Inflammatory macrophage treated with lipopolysaccharide for 1 hour (primary cell): ENCODE data around the gene MFAP5.

ENCODE experiments used
- DNase-seq, 2 donors: peaks; one replicate each; pipeline ENCODE4 v3.0.0-alpha.2; 2020 to 2022

The MFAP5 gene, protein sequence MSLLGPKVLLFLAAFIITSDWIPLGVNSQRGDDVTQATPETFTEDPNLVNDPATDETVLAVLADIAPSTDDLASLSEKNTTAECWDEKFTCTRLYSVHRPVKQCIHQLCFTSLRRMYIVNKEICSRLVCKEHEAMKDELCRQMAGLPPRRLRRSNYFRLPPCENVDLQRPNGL

DNA sequence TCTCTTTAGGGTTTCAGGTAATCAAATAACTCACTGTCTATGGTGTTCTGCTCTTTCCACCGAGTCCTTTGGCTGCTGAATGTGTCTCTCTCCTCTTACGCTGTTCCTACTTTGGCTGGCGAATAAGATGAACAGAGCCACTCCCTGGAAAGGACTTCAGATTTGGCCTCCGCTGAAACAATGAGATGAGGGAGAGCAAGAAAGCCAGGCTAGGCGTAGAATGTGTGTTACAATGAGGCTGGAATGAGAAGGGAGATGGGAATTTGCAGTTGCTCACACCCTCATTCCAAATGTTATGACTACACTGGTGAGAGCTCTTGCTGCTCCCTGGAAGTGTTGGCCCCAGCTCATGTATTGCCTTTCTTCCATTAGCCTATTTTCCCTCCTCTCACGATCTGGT, at the start of gene MFAP5:
MFAP5 (minus strand) TSS at position 234 of the 400 bp plus-strand sequence. CDS start 722 bp downstream, outside the sequence.
- DNase-seq = no peak

DNA sequence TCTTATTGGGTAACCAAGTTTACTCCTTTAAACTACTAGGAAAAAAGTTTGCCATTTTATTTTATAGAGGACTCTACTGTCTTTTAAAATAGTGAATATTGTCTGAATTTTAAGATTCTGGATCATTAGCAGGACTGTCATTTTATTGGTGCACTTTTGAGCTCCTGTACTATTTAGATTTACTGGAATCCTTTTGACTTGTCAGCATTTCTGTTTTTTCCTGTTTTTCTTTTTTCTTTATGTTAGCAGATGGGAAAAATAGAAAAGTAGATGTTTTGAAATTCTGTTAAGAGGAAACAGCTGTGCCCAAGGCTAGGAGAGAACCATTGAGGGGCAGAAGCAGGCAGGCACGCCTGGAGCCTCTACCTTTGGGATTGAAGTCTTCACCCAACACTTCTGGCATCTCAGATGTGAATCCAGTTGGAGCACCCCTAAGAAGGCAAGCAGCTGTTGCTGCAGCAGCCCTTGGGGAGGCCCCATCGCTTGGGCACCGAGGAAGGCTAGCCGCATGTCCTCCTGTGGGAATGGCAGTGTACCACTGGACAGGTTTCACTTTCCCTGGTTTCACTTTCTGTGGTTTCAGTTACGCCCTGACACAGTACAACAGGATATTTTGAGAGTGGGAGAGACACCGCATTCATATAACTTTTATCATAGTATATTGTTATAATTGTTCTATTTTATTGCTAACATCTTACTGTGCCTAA, 46.7 kb upstream of the MFAP5 start:
- peak; percentile 50 to 55 for DNase-seq

DNA sequence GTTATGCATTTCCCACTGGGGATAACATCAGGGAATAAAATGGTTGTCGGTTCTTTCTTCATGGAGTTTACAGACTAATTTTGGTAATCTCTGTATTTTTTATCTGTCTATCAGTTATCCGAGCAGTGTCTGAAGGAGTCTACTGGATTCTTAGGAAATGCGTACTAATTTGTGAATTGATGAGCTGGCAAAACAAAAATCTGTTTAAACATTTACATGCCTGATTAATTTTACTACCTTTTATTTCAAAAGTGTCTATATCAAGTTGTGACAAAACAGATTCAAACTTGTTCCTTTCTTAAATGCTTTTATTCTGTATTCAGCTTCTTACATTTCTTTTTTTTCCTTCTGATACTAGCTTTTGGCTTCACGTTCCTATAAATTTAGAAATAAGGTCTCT, 39.5 kb upstream of the MFAP5 start:
- no peak for DNase-seq

DNA sequence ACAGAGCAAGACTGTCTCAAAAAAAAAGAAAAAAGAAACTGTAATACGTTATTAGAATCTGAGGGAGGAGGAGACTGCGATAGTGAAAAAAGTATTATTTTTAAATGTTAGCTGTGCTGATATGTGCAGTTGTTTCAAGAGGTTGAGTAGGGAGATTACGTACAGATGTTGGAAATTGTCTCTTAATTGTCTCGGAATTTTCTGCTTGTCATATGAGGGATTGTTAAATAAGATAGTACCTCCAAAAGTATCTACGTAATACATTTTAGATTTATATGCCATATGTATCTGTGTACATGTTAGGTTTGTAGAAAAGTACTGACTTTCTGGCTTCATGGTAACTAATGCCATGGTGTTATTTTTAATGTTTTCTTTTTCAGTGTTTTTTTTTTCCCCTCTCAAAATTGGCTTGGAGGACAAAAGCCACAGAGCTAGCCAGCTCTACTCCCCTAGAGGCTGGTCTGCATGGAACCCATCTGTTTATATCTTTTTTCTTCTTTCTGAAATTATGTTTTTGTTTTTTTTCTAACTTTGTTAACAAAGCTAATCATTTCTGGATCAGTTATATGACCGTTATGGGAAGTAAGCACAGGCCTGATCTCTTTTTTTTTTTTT, 38.5 kb upstream of the MFAP5 start:
- DNase-seq = no peak

DNA sequence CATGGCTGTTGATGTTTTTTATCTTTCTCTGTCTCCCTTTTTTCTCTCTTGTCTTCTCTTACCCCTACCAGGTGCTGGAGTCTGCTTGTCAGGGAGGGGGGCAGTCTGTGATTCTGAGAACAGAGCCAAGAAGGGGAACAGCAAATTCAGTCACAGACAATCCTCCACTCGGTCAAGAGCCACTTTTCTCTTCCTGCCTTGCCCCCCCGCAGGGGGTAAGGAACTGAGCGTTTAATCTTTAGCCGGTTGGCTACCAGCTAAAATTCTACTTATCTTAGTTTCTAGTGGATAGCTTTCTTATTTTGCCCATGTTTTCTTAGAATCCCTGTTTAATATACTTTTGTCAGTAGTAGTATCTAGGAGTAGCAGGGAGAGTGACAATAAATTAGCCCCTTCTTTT, 37.1 kb upstream of the MFAP5 start:
- no peak for DNase-seq

DNA sequence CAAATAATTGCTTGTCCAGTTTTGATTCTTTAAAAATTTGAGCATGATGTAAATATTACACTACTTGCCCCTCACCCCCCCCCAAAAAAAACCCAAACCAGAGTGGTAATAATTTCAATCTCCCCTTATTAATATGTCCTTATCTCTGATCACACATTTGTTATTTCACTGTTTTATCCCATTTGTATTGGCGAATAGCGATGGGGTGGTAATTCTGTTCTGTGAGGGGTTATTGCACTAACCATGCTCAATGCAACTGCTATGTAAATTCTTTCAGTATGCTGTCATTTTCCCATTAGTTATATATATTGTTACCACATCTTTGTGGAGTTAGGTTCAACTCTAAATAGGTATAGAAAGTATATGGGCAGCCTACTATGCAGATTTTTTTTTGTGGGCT, 36.3 kb upstream of the MFAP5 start:
- no peak for DNase-seq

DNA sequence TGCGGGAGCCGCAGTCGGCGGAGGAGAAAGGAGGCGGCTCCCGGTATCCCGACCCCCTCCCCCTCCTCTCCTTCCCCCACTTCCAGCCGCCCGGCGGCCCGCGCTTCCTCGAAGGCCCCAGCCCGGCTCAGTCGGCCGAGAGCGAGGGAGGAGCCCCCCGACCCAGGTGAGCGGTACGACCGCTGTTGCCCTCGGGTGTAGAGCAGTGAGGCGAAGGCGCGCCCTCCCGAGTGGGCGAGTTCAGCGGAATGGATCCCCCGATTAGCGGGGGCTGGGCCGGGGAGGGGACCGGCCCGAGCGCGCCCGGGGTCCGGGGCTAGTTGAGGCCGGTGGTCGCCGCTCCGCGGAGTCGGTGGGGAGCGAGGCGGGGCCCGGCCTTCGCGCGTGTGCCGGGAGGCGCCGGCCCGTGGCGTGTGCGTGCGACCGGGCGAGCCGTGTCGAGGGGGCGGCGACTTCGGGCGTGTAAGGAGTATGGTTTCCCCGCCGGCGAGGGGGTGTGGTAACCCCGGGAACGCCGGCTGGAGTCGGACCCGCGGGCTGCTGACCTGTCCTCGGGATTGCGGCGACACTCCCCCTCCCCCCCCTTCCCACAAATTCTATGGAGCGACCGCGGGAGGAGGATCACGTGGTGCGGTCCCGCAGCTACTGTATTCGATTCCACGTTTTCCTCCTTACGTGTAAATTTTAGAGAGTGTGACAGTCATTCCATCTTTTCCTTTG, 35.7 kb upstream of the MFAP5 start:
- DNase-seq = peak in 1 of 2 donors; percentile 31

DNA sequence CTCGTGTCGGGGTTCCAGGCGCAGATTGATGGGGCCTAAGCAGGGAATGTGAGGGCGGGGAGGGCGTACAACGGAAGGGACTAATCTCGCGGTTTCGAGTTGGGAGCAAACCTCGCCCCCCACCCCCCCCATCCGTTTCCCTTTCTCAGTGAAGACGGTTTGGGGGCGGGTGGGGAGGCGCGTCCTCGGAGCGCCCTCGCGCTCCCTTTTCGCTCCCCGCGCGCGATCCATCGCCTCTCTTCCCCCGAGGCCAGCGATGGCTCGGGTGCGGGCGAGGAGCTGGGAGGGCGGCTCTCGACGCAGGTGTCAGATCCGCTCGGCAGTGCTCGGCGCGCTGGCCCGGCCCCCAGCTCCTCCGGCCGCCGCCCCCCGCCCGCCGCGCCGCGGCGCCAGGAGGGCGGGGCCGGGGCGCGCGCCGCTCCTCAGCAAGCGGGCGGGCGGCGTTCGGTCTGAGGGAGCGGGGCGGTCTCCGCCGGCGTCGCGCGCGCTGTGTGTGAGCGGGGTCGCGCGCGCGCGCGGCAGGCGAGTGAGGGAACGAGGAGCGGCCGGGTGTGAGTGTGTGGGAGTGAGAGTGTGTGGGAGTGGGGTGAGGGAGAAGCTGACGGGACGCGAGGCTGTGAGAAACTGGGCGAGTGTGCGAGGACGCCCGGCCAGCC, 35.0 kb upstream of the MFAP5 start, which contains the start of gene RIMKLB:
RIMKLB (plus strand) TSS at position 516 of the 656 bp plus-strand sequence. CDS start 15,876 bp downstream, outside the sequence.
- peak; percentile 80 to 82 for DNase-seq

DNA sequence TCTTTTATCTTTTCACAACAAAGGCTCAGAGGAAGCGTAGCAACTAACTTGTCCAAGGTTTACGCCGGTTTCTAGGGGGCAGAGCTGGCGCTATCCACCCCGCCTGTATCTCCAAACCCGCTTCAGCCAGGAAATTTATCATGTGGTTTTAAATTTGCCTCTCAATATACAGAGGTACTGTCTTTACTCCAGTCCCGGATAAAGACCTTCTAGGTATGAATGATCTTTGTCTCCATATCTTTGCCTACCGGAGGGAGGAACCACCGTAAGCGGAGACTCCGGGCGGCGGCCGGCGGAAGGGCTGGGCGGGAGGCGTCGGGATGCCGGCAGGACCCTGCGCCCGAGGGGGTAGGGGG, 34.5 kb upstream of the MFAP5 start:
- no peak for DNase-seq

DNA sequence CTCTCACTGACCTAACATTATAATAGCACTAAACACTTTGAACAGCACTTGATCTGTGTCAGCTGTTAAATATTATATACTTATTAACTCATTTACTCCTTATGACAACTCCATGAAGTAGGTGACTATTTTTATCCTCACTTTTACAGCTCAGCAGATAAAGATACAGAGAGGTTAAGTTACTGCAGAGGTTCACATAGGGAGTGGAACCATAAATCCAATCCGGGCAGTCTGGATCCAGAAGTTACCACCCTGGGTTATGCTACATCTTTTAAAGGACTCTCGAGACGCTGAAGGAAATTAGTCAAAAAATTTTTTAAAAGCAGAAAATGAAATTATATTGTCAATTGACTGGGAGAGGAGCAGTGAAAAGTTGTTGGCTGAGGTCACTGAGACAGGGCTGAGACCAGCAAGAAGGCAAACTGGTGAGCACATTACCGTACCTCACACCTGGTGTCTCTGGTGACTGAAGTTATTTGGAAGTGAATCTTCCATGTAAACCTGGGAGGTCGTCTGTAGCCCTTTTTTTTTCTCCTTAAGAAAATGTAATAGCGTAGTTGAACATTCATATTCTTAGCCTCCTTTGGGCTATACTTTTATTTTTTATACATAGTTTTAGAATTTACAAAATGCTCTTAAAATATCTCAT, 33.9 kb upstream of the MFAP5 start:
- DNase-seq = no peak

DNA sequence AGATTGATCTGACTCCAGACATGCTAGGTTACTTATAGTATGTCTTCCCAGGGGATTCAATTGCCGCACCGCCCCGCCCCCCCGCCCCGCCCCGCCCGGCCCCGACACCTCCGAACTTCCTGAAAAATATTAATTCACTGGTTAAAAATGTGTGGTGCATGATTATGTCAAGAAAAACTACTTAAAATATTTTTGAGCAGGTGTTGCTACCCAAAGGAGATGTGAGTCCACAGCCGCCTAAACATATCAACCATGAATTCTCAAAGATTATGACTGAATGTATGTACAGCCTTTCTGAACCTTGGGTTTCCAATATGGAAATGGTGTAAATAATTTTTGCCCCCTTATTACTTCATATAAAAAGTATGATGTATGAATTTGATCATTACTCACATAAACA, 32.5 kb upstream of the MFAP5 start:
- no peak for DNase-seq

DNA sequence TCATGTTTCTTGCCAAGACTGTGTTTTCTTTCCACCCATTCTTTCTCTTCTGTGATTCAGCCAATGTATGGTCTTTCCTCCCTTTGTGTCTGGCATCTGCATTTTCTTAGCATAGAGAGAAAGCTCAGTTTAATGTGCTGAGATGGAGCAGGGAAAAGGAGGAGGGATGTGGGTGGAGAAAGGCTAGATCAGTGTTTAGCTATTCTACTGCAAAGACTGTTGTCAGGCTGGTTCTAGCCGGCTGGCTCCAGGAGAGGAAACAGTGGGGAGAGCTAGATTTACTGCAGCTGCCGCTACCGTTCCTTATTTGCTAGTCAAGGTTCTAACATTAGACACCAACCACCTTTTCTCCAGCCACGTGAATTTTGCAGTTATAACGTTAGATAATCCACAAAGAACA, 29.9 kb upstream of the MFAP5 start:
- no peak for DNase-seq

DNA sequence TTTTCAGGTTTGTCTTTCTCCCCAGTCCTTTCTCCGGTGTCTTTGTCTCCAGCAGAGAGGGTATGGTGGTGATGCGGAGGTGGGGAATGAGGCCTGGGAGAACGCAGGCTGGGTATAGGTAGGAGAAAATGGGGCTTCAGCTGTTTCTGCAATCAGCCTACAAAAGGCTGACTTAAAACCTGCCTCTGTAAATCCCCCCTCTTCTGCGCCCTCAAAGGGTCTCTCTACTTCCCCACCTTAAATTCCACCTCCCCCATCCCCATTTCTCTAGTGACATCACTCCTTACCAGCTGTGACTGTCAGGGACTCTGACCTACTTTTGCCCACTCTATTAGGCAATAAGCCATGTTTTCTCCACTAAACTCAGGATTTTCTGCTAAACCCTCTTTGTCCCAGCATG, 27.1 kb upstream of the MFAP5 start:
- no peak for DNase-seq

DNA sequence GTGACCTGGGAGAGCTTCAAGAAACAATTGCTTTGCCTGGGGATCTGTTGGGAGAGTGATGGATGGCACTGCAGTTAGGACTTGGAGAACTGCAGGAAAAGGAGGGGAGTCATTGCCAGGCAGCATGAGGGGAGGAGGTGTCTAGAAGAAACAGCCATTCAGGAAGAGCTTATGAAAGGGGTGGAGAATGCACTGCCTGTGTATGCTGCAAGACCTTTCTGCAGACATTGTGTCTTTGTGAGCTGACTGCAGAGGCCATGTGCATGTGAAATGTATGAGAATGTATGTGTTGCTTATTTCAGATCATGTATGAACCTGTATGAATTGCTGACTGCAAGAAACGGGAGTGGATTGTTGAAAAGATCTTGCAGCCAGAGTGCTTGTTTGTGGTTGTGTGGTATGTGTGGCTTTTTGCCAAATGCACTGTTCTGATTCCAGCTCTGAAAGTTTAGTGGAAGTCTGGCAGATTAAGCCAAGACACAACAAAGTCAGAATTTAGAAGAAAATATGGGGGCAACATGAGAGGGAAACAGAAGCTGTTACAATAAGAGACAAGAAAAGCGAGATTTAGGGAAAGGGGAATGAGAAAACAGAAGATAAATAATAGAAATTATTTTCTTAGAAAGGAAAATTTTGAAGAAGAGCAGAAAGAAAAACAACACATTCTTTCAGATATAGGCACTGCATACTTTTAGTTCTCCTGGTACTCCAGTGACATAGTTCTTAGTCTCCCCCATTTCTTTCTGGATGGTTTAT, 25.4 kb upstream of the MFAP5 start:
- peak in 1 of 2 donors; percentile 35 for DNase-seq

DNA sequence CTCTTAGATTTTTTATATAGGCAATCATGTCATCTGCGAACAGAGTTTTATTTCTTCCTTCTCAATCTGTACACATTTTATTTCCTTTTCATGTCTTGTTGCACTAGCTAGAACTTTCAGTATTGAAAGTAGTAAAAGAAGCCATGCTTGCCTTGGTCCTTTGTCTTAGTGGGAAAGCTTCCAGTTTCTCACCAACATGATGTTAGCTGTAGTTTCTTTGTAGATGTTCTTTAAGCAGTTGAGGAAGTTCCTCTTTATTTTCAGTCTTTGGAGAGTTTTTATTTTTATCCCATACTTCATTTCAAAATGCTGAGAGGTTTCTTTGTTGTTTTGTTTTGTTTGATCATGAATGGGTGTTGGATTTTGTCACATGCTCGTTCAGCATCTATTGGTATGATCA, 22.4 kb upstream of the MFAP5 start:
- DNase-seq = no peak

DNA sequence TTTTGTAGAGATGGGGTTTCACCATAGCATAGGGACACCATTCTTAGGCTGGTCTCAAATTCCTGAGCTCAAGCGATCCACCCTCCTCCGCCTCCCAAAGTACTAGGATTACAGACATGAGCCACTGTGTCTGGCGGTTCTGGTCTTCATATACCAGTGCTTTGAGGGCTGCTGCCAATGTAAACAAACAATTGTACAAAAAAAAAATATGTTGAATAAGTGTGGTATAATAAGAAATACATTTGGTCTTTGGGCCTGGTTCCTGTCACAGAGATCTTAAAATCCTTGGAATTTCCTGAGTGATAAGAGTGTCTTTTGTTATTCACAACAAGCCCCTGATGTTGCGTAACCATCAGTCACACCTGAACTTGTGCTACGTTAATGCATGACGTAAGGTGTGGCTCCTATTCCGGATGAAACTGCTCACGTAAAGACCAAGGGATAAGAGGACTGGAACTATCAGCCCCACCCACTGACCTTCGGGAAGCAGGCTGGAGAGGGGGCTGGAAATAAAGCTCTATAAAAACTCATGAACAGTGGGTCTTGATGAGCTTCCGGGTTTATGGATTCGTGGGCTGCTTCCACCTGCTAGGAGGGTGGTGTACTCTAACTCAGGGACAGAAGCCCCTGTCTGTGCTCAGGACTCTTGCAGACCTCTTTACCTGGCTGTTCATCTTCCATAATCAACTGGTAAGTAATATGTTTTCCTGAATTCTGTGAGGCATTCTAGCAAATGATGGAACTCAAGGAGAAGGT, 18.7 kb upstream of the MFAP5 start:
- no peak for DNase-seq

DNA sequence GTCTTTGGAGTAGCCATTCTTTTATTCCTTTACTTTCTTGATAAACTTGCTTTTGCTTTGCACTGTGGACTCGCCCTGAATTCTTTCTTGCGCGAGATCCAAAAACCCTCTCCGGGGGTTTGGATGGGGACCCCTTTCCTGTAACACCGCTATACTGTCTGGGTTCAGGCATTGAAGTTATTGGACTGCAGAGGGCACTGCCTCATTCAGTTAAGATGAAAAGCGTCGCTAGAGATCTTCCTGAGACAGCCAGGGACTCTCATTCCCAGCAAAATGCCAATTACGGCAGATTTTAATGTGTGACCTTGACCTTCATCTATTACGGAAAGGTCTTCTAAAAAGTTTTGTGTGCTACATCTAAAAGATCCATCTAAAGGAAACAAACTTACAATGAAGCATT, 17.9 kb upstream of the MFAP5 start:
- DNase-seq = no peak

DNA sequence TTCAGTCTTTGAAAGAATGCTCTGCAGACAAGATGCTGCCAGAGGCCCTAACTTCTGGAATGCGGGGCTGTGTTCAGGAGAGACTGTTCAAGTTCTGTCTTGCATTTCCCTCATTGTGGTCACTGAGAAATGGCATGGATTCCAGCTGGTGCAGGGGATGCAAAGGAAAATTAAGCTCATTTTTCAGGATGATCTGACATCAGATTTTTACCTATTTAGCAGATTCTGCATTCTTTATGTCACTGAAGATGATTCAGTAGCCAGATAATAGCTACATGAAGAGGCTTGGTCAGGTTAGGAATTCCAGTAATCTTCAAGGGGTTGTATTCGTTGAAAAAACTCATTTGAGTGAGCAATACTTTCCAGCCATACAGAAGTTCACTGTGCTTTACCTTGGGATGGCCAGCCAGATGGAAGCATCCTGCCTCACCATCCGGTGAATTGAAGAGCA, 16.1 kb upstream of the MFAP5 start:
- no peak for DNase-seq

DNA sequence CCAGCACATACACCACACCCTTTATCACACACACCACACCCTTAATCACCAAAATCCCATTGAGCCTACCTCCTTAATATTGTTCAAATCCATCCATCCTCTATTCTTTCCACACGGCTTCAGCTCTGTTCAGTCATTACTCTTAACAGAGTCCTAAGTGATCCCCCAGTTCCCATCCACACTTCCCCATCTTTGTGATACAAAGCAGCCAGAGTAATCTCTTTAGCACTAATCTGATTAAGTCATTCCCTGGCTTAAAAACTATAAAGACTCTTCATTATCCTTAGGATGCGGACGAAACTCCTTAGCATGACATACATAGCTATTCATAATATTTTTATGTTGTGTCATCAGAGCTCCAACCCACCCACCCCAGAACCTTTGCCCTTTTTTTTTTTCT, 14.7 kb upstream of the MFAP5 start:
- DNase-seq = no peak

DNA sequence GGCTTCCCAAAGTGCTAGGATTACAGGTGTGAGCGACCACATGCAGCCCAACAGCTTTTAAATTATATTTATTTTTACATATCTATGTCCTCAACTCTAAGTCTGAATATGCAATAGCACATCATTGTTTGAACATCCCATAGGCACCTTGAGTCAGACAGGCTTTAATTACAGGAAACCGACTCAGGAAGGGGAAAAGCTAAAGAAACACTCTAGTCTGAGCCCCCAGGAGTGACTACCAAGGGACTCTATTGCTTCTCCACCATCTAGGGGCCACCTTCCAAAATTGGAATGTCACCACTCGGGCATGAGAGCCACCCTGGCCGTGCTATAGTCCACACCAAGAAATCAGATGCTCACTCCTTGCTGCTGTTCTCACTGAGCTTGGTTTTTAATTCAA, 14.0 kb upstream of the MFAP5 start:
- no peak for DNase-seq

DNA sequence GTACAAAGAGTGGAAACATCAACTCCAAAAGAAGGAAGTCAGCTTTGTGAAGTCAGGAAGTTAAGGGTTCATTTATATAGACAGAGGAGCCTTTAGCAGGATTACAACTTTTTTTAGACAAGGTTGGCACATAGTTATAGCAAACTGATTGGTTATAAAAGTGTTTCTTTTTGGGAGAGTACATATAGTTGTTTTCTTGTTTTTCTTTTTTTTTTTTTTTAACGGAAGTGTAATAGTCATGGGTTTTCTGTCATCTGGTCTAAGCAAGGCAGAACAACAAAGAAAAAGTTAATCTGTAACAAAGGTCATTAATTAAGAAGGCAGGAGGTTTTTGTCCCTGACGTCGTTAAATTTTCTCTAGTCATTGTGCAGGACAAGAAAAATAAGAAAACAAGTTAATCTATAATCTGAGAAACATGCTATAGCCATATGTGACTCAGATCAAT, 13.0 kb upstream of the MFAP5 start:
- peak in 1 of 2 donors; percentile 48 for DNase-seq
